Heart left ventricle (tissue), 13 donors: Measurements from ENCODE around the gene ZBTB4.

ENCODE experiments used
- POLR2A ChIP-seq, 2 donors: fragments of 450-650 bp; IDR thresholded peaks; one replicate each; pipeline ENCODE4 v1.6.1; 2017; ENCODE audit warnings: antibody characterized with exemption in 2 of 2, mild to moderate bottlenecking in 2 of 2, moderate library complexity in 2 of 2
- TF ChIP-seq, protein P1 (sequence below), 12 donors: fragments of 200-600 bp; sonication (generic) in 4 of 12; IDR thresholded peaks; one replicate each; pipeline versions ENCODE4 v1.5.0 to v1.8.0; 2018 to 2022; ENCODE audit warnings: antibody characterized with exemption in 12 of 12, mild to moderate bottlenecking in 5 of 12
- donor health status: ischemic (EF 13 %, LVEDD 7.1; RV severe dilation, severe dysfunction).
- donor health status: DM: no; HTN: yes; CAD: no.
- donor health status: DM: no; HTN: no; CAD: no.
- donor health status: ischemic (EF 25% LVEDD 6.9; RV normal size, moderate dysfunction).
- donor health status: ischemic (EF 25% LVEDD 5.7; RV mildly dilated, moderate dysfunction).
- donor health status: ischemic (EF 35%, LVEDD 5.7; RV mildly dilated, moderate dysfunction).
- donor health status: nonischemic (EF 11% LVEDD 7.7; RV severe dilation, severe dysfunction).
- donor health status: DM: yes; HTN: yes; CAD: no.
- donor health status: PGD.
- donor health status: ischemic (EF 29% LVEDD 5.4; RV normal size, mild dysfunction).
- donor health status: nonischemic (EF 23%, LVEDD 6.1; RV moderate dilation, normal function).

GRCh38 chr17:7464081-7464480 lies 15.3 kb downstream of the ZBTB4 start:
- TF ChIP-seq, protein P1, sequence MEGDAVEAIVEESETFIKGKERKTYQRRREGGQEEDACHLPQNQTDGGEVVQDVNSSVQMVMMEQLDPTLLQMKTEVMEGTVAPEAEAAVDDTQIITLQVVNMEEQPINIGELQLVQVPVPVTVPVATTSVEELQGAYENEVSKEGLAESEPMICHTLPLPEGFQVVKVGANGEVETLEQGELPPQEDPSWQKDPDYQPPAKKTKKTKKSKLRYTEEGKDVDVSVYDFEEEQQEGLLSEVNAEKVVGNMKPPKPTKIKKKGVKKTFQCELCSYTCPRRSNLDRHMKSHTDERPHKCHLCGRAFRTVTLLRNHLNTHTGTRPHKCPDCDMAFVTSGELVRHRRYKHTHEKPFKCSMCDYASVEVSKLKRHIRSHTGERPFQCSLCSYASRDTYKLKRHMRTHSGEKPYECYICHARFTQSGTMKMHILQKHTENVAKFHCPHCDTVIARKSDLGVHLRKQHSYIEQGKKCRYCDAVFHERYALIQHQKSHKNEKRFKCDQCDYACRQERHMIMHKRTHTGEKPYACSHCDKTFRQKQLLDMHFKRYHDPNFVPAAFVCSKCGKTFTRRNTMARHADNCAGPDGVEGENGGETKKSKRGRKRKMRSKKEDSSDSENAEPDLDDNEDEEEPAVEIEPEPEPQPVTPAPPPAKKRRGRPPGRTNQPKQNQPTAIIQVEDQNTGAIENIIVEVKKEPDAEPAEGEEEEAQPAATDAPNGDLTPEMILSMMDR (IDR thresholded peaks at IDR 0.05): no peak
- no peak for TF ChIP-seq POLR2A (IDR thresholded peaks at IDR 0.05)
